Endothelial cell of umbilical vein (primary cell): ENCODE measurements around the gene ZNF792. TPM values are rescaled to one million over a fixed set of nuclear protein-coding genes. Genes with fewer than 3 reads are reported as not detected.

Experiments used
- BruUV-seq: library from RNA; stranded (reverse); fragments of 400-500 nt; replicated peaks from 2 replicates; lab custom pipeline; 2021; lab: Mats Ljungman, UMichigan
- CTCF ChIA-PET: fragments of 300-600, 350-600 bp; sonication (Branson Sonifier 250); formaldehyde crosslinking; loops from one replicate; lab custom pipeline; 2021; ENCODE audit warnings: antibody characterized with exemption, inconsistent platforms; lab: Charles Lee
- POLR2A ChIA-PET: fragments of 300-600, 350-600 bp; sonication (Branson Sonifier 250); formaldehyde crosslinking; loops from one replicate; lab custom pipeline; 2021; ENCODE audit warnings: antibody characterized with exemption, inconsistent platforms; lab: Charles Lee
- DNase-seq: peaks from one replicate; pipeline ENCODE4 v3.0.0-alpha.2; 2011; ENCODE audit warnings: low read depth, low spot score
- FAIRE-seq: peaks from 2 replicates; lab custom pipeline; 2011; peaks lifted over from hg19 to GRCh38; lab: Jason Lieb, UNC
- H2AFZ ChIP-seq: 2 replicates; pipeline ENCODE4 v1.6.0; 2012; ENCODE audit warnings: low read depth, low read length, control low read depth, inconsistent platforms
- H3K27ac ChIP-seq: 2 replicates; pipeline ENCODE4 v1.5.1; 2011; ENCODE audit warnings: low read depth, mild to moderate bottlenecking, control low read depth, low read length, moderate library complexity; ENCODE audit not compliant: insufficient read depth
- H3K27me3 ChIP-seq, 2 experiments: 2 replicates each; pipeline versions ENCODE4 v1.6.0 to v1.6.1; 2011; ENCODE audit warnings: low read length in 2 of 2, mixed read lengths in 1 of 2; ENCODE audit not compliant: control insufficient read depth in 2 of 2, insufficient read depth in 2 of 2
- H3K36me3 ChIP-seq, 2 experiments: 2 replicates in 1 of 2; 3 replicates in 1 of 2; pipeline ENCODE4 v1.5.1; 2011; ENCODE audit warnings: low read length in 2 of 2, mild to moderate bottlenecking in 1 of 2, moderate library complexity in 1 of 2; ENCODE audit not compliant: control insufficient read depth in 2 of 2, insufficient read depth in 2 of 2; ENCODE audit errors: extremely low read depth in 1 of 2
- H3K4me1 ChIP-seq: 3 replicates; pipeline ENCODE4 v1.5.1; 2011; ENCODE audit warnings: mild to moderate bottlenecking, low read length; ENCODE audit not compliant: control insufficient read depth, insufficient read depth; ENCODE audit errors: extremely low read depth
- H3K4me2 ChIP-seq: 2 replicates; pipeline ENCODE4 v1.6.1; 2011; ENCODE audit warnings: low read length, control low read depth, mixed read lengths; ENCODE audit not compliant: insufficient read depth
- H3K4me3 ChIP-seq, 3 experiments: fragments of 200-600 bp in 1 of 3; sonication (generic), shearing (Covaris generic) in 1 of 3; replicated peaks in 1 of 3; 2 replicates each; pipeline ENCODE4 v1.5.1; 2011 to 2016; ENCODE audit warnings: control low read depth in 3 of 3, low read length in 3 of 3, mild to moderate bottlenecking in 2 of 3, inconsistent platforms in 1 of 3, low read depth in 1 of 3, moderate library complexity in 1 of 3; ENCODE audit not compliant: insufficient read depth in 1 of 3
- H3K79me2 ChIP-seq: 2 replicates; pipeline ENCODE4 v1.6.0; 2012; ENCODE audit warnings: low read length, inconsistent platforms; ENCODE audit not compliant: control insufficient read depth, insufficient read depth
- H3K9ac ChIP-seq: replicated peaks from 2 replicates; pipeline ENCODE3; 2011; ENCODE audit warnings: low read length, control low read depth; ENCODE audit not compliant: insufficient read depth; ENCODE audit errors: extremely low read depth
- H3K9me1 ChIP-seq: replicated peaks from 3 replicates; pipeline ENCODE4 v1.6.0; 2011; ENCODE audit warnings: mild to moderate bottlenecking, low read length; ENCODE audit not compliant: control insufficient read depth, insufficient read depth; ENCODE audit errors: extremely low read depth
- H3K9me3 ChIP-seq: replicated peaks from 2 replicates; pipeline ENCODE4 v1.5.1; 2012; ENCODE audit warnings: low read length, inconsistent platforms; ENCODE audit not compliant: control insufficient read depth, insufficient read depth
- H4K20me1 ChIP-seq: replicated peaks from 2 replicates; pipeline ENCODE3; 2011; ENCODE audit warnings: mild to moderate bottlenecking, low read length; ENCODE audit not compliant: control insufficient read depth, insufficient read depth; ENCODE audit errors: extremely low read depth
- EZH2 ChIP-seq: IDR thresholded peaks from 2 replicates; pipeline ENCODE4 v1.6.1; 2012; ENCODE audit warnings: borderline replicate concordance, low read depth, mild to moderate bottlenecking, moderate library complexity, low read length, inconsistent platforms; ENCODE audit not compliant: severe bottlenecking
- FOS ChIP-seq: IDR thresholded peaks from 2 replicates; pipeline ENCODE4 v1.6.1; 2011; ENCODE audit warnings: mild to moderate bottlenecking, low read length, moderate library complexity, borderline replicate concordance; ENCODE audit not compliant: insufficient read depth
- JUN ChIP-seq: IDR thresholded peaks from 2 replicates; pipeline ENCODE4 v1.6.1; 2011; ENCODE audit warnings: borderline replicate concordance, low read depth; ENCODE audit not compliant: insufficient read length, insufficient read depth
- MYC ChIP-seq: IDR thresholded peaks from one replicate; pipeline ENCODE4 v1.6.1; 2011; ENCODE audit warnings: mild to moderate bottlenecking, low read depth, low read length
- POLR2A ChIP-seq: IDR thresholded peaks from 2 replicates; pipeline ENCODE4 v1.6.1; 2012; ENCODE audit warnings: low read depth, mild to moderate bottlenecking, control low read depth, low read length
- POLR2AphosphoS5 ChIP-seq: IDR thresholded peaks from 2 replicates; pipeline ENCODE4 v1.6.1; 2012; ENCODE audit warnings: low read depth, mild to moderate bottlenecking, control low read depth, low read length, moderate library complexity; ENCODE audit not compliant: insufficient read depth
- dilution Hi-C: fragments of 300-500 bp; cut with MboI; formaldehyde crosslinking; loops from one replicate; pipeline ENCODE4 v1.15.0; 2019; ENCODE audit warnings: low sequenced_read_pairs; ENCODE audit not compliant: extremely low pct_ligation_motif_present
- intact Hi-C: fragments of 100-400 bp; cut with micrococcal nuclease; formaldehyde crosslinking; loops from one replicate; pipeline ENCODE4 v1.10.0; 2022
- polyA plus RNA-seq, 4 experiments: library from polyadenylated mRNA; depleted of rRNA in 3 of 4; stranded (reverse) in 3 of 4; unstranded in 1 of 4; fragments of >200 nt; gene quantifications; 2 replicates each; pipeline versions ENCODE4 v1.2.1 to v1.2.3, GENCODE V29; 2011 to 2012; ENCODE audit warnings: missing spikeins in 1 of 4
- total RNA-seq: library from RNA; stranded (reverse); gene quantifications from 2 replicates; pipeline ENCODE4 v1.2.3, GENCODE V29; 2021
- TF ChIP-seq, protein P1 (sequence below): IDR thresholded peaks from 2 replicates; pipeline ENCODE4 v1.6.1; 2011; ENCODE audit not compliant: insufficient read depth, insufficient read length
- TF ChIP-seq, protein P2 (sequence below), 2 donors: IDR thresholded peaks; 1 replicate in 1 of 2; 2 replicates in 1 of 2; pipeline ENCODE4 v1.5.1; 2011; ENCODE audit warnings: low read length in 2 of 2, mild to moderate bottlenecking in 2 of 2, moderate library complexity in 2 of 2, control low read depth in 1 of 2, inconsistent platforms in 1 of 2, low read depth in 1 of 2; ENCODE audit not compliant: insufficient read depth in 1 of 2; ENCODE audit errors: extremely low read depth in 1 of 2

Gene ZNF792
- total and polyA plus RNA-seq, 2 donors (not counting 3 experiments of a cell fraction or from before 2014, with no cell fraction given): 11.3 to 19.8 TPM

DNA sequence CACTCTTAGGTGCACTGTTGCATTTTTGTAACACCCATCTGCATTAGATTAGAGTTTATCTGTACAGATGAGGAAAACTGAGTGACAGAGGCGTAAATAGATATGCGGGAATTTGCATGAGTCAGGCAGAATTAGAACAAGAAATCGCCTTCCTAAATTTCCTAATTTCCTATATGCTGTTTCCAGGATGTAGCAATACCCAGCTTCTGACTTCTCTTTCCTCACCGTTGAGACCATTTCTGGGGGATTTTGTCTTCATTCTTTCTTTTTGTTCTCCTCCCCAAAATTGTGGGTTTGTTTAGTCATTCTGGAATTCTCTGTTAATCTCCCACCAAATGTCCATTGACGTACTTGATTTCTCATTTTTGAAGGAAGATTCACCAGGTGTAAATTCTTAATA lies 10.6 kb upstream of the ZNF792 start:
- no peaks in the 10 kb centered on the region for H4K20me1 ChIP-seq
- TF ChIP-seq POLR2A (no peak), JUN (no peak), POLR2AphosphoS5 (no peak), EZH2 (no peak), MYC (no peak), FOS (no peak)
- TF ChIP-seq, protein P1, sequence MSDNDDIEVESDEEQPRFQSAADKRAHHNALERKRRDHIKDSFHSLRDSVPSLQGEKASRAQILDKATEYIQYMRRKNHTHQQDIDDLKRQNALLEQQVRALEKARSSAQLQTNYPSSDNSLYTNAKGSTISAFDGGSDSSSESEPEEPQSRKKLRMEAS: no peak
- TF ChIP-seq, protein P2, sequence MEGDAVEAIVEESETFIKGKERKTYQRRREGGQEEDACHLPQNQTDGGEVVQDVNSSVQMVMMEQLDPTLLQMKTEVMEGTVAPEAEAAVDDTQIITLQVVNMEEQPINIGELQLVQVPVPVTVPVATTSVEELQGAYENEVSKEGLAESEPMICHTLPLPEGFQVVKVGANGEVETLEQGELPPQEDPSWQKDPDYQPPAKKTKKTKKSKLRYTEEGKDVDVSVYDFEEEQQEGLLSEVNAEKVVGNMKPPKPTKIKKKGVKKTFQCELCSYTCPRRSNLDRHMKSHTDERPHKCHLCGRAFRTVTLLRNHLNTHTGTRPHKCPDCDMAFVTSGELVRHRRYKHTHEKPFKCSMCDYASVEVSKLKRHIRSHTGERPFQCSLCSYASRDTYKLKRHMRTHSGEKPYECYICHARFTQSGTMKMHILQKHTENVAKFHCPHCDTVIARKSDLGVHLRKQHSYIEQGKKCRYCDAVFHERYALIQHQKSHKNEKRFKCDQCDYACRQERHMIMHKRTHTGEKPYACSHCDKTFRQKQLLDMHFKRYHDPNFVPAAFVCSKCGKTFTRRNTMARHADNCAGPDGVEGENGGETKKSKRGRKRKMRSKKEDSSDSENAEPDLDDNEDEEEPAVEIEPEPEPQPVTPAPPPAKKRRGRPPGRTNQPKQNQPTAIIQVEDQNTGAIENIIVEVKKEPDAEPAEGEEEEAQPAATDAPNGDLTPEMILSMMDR (IDR thresholded peaks at IDR 0.05; ENCODE audit: extremely low read depth in 1 of 2, insufficient read depth in 1 of 2, low read depth in 1 of 2, low read length in 2 of 2): no peak
- dilution Hi-C loops (no loop called here), intact Hi-C loops (loop anchor here (5.0 kb wide), 1 partner anchor 58 kb away; the partner anchor contains the start of gene SCN1B)
- H3K27me3 ChIP-seq: no peaks in the 10 kb centered on the region
- DNase-seq (no peak), FAIRE-seq (no peak)
- no peak overlapping the region for H3K27ac ChIP-seq
- BruUV-seq: no TSS peak
- no peaks in the 10 kb centered on the region for H3K4me1 ChIP-seq
- H3K36me3 ChIP-seq: no peaks in the 10 kb centered on the region
- POLR2A ChIA-PET: no interaction called here
- no peaks in the 10 kb centered on the region for H3K9me1 ChIP-seq
- no peak overlapping the region for H3K4me3 ChIP-seq
- no peaks in the 10 kb centered on the region for H3K9me3 ChIP-seq
- CTCF ChIA-PET: interaction anchor here (3.8 to 6.3 kb wide), 2 partner anchors 27 to 36 kb away, joined by 40 to 129 read pairs; partner anchors contain the start of gene GRAMD1A
- H3K9ac ChIP-seq: no peak overlapping the region
- no peak overlapping the region for H2AFZ ChIP-seq
- H3K79me2 ChIP-seq: no peaks in the 10 kb centered on the region
- H3K4me2 ChIP-seq: no peak overlapping the region
